ENCODE measurements around the gene ADTRP. TPM values are rescaled to one million over a fixed set of nuclear protein-coding genes. Genes with fewer than 3 reads are reported as not detected.

The ADTRP gene
- total RNA-seq, 3 donors from 2014 or later = 0.48 to 2.9 (median 2.6) TPM

DNA sequence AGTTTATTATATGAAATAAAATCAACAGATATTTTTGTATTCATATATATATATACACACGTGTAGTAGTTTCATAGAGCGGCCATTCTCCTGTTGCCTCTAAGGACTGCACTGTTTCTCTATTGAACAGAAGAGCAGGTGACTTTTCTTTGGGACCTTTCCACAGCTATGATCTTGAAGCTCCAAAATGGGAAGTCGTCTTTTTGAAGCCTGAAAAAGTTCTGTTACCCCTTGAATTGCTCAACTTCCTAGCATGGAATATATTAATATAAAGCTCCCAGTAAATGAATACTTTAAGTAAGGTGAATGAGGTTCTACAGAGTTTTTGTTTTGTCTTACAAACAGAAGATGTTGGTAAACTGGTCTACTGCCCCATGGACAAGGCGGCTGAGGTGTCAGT lies 42.2 kb upstream of the ADTRP start:
- Histone ChIP-seq H3K27me3 (no peaks in the 10 kb centered on the region), H3K4me3 (no peak overlapping the region), H3K36me3 (no peaks in the 10 kb centered on the region), H3K27ac (no peak overlapping the region), H3K9me3 (no peaks in the 10 kb centered on the region), H3K4me1 (no peaks in the 10 kb centered on the region)
- intact Hi-C loops (cut with DNase I; ENCODE audit: low total_unique reads) = no loop called here
- DNase-seq (ENCODE audit: low spot score in 2 of 2) = no peak
- TF ChIP-seq POLR2A (IDR thresholded peaks at IDR 0.05) (no peak), POLR2AphosphoS5 (IDR thresholded peaks at IDR 0.05) (no peak)
- TF ChIP-seq, protein P1, sequence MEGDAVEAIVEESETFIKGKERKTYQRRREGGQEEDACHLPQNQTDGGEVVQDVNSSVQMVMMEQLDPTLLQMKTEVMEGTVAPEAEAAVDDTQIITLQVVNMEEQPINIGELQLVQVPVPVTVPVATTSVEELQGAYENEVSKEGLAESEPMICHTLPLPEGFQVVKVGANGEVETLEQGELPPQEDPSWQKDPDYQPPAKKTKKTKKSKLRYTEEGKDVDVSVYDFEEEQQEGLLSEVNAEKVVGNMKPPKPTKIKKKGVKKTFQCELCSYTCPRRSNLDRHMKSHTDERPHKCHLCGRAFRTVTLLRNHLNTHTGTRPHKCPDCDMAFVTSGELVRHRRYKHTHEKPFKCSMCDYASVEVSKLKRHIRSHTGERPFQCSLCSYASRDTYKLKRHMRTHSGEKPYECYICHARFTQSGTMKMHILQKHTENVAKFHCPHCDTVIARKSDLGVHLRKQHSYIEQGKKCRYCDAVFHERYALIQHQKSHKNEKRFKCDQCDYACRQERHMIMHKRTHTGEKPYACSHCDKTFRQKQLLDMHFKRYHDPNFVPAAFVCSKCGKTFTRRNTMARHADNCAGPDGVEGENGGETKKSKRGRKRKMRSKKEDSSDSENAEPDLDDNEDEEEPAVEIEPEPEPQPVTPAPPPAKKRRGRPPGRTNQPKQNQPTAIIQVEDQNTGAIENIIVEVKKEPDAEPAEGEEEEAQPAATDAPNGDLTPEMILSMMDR (IDR thresholded peaks at IDR 0.05) = no peak

DNA sequence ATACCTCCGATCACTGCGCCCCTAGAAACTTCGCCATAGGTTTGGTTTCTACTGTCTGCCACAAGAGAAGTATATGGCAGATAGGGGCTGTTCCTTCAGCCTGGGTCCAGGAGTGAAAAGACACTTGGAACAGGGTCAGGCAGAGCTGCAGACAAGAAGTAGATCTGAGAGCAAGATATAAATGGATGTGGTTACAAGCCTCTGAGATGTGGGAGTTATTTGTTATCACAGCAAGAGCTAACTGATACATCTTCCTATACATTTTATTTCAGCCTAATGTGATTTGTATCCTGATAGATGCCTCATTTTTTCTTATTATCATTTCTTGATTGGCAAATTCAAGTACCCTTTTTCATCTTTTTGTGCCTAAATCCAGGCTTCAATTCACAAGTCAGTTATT lies 40.9 kb upstream of the ADTRP start:
- no peaks in the 10 kb centered on the region for H3K36me3 ChIP-seq
- H3K27ac ChIP-seq = no peak overlapping the region
- DNase-seq (ENCODE audit: low spot score in 2 of 2) = no peak
- no peaks in the 10 kb centered on the region for H3K27me3 ChIP-seq
- no peaks in the 10 kb centered on the region for H3K4me1 ChIP-seq
- intact Hi-C loops (cut with DNase I; ENCODE audit: low total_unique reads) = no loop called here
- no peaks in the 10 kb centered on the region for H3K9me3 ChIP-seq
- H3K4me3 ChIP-seq = no peak overlapping the region
- TF ChIP-seq POLR2AphosphoS5 (IDR thresholded peaks at IDR 0.05) = no peak

DNA sequence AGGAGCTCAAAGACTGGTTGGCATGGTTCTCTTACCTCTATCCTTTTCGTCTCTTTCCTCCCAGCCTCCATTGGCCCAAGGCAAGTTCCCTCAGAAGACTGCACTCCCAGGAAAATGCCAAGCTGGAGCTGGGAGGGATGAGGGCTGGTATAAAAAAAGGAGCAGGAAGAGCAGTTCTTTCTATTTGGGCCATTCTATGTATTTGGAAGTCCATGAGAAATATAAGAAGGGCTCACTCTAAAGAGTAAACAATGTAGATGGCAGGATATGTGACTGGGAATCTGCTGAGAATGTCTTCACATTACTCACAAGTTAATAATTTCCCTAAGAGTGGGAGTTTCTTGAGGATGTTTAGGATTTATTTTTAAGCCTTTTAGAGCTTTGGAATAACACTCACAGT lies 36.6 kb upstream of the ADTRP start:
- Histone ChIP-seq H3K27ac (no peak overlapping the region), H3K4me1 (peaks cover 0 to under 1% of the 10 kb centered on the region in 2 donors), H3K36me3 (no peaks in the 10 kb centered on the region), H3K9me3 (no peaks in the 10 kb centered on the region), H3K27me3 (no peaks in the 10 kb centered on the region), H3K4me3 (no peak overlapping the region)
- no peak for DNase-seq (ENCODE audit: low spot score in 2 of 2)
- TF ChIP-seq POLR2A (IDR thresholded peaks at IDR 0.05) = no peak
- no peak for TF ChIP-seq POLR2AphosphoS5 (IDR thresholded peaks at IDR 0.05)
- TF ChIP-seq, protein P1 (IDR thresholded peaks at IDR 0.05) = no peak
- intact Hi-C loops (cut with DNase I; ENCODE audit: low total_unique reads) = no loop called here

DNA sequence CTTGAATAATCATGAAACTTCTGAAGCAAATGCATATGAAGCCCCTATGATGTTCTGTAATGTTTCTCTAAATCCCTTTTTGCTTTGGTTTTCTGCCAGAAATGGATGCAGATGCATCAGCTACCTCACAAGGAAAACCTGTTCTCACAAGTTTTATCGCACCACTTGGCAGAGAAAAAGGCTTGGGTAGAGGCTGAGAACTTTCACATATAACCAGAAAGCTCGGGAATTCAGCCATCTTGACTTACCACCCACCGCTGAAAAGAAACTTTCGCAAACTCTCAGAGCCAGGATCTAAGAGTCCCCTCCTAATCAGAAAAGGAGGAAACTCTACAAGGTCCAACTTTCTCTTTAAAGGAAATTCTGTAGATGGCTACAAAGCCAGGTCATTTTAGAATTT lies 36.2 kb upstream of the ADTRP start:
- Histone ChIP-seq H3K4me1 (peaks cover 0 to 4% of the 10 kb centered on the region in 2 donors), H3K27ac (no peak overlapping the region), H3K27me3 (no peaks in the 10 kb centered on the region), H3K9me3 (no peaks in the 10 kb centered on the region), H3K36me3 (no peaks in the 10 kb centered on the region), H3K4me3 (no peak overlapping the region)
- intact Hi-C loops (cut with DNase I; ENCODE audit: low total_unique reads) = no loop called here
- DNase-seq (ENCODE audit: low spot score in 2 of 2) = no peak
- TF ChIP-seq POLR2AphosphoS5 (IDR thresholded peaks at IDR 0.05) (no peak), POLR2A (IDR thresholded peaks at IDR 0.05) (no peak)
- TF ChIP-seq, protein P1 (IDR thresholded peaks at IDR 0.05) = no peak

DNA sequence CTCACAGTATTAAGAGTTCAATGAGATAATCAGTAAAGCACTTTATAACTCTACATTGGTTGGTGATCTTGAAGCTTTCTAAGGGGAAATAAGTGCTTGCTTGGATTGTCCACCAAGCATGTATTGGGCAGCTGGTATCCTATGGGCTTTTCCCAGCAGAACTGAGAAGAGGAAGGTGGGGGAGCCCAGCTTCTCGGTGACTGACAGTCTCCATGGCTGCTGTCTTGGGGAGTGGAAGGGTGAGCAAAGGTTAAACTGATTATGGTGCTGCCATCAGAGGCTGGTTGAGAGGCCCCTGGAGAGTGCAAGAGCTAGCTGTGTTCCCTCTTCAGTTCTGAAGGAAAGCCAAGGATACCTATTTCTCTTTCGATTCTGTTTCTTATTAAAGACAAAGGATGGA lies 35.5 kb upstream of the ADTRP start:
- H3K4me3 ChIP-seq = no peak overlapping the region
- H3K27me3 ChIP-seq = no peaks in the 10 kb centered on the region
- H3K4me1 ChIP-seq = peaks cover 0 to 4% of the 10 kb centered on the region in 2 donors
- no peak for DNase-seq (ENCODE audit: low spot score in 2 of 2)
- no peak overlapping the region for H3K27ac ChIP-seq
- no peaks in the 10 kb centered on the region for H3K36me3 ChIP-seq
- no peaks in the 10 kb centered on the region for H3K9me3 ChIP-seq
- intact Hi-C loops (cut with DNase I; ENCODE audit: low total_unique reads) = no loop called here
- TF ChIP-seq POLR2AphosphoS5 (IDR thresholded peaks at IDR 0.05) (no peak), POLR2A (IDR thresholded peaks at IDR 0.05) (no peak)
- TF ChIP-seq, protein P1 (IDR thresholded peaks at IDR 0.05) = no peak

DNA sequence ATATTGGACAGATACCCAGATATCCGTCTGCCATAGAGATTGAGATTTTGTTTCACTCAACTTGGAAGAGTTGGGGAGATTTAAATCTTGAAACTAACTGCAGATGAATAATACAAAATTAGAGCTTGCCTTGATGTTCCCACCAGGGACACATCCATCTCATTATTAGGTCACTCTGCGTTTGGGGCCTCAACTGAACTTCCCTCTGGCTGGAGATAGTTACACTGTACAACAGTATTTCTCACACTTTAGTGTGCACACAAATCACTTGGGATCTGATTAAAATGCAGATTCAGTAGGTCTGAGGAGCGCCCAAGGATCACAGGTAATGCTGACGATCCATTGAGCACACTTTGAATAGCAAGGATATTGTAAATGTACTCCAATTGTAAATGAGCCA lies 35.0 kb upstream of the ADTRP start:
- no peak overlapping the region for H3K27ac ChIP-seq

More for the DNA sequence above, 35.0 kb upstream of the ADTRP start:
- intact Hi-C loops (cut with DNase I; ENCODE audit: low total_unique reads) = no loop called here
- Histone ChIP-seq H3K27me3 (no peaks in the 10 kb centered on the region), H3K4me1 (peaks cover 0 to 4% of the 10 kb centered on the region in 2 donors), H3K36me3 (no peaks in the 10 kb centered on the region), H3K9me3 (no peaks in the 10 kb centered on the region), H3K4me3 (no peak overlapping the region)
- no peak for TF ChIP-seq POLR2AphosphoS5 (IDR thresholded peaks at IDR 0.05)
- TF ChIP-seq, protein P1 (IDR thresholded peaks at IDR 0.05) = no peak
- no peak for TF ChIP-seq POLR2A (IDR thresholded peaks at IDR 0.05)
- DNase-seq (ENCODE audit: low spot score in 2 of 2) = no peak
